Loucy (cell line): ENCODE results near the gene CS.

Source experiments
- EZH2phosphoT487 ChIP-seq: fragments of 200-600 bp; IDR thresholded peaks from 2 replicates; pipeline ENCODE4 v1.6.1; 2018; ENCODE audit warnings: antibody characterized with exemption, mild to moderate bottlenecking, moderate library complexity, borderline replicate concordance
- TF ChIP-seq, protein P1 (sequence below): fragments of 200-600 bp; sonication (generic); conservative IDR thresholded peaks from 2 replicates; pipeline ENCODE4 v1.5.1; 2014; ENCODE audit warnings: mild to moderate bottlenecking, antibody characterized with exemption, low read length

DNA sequence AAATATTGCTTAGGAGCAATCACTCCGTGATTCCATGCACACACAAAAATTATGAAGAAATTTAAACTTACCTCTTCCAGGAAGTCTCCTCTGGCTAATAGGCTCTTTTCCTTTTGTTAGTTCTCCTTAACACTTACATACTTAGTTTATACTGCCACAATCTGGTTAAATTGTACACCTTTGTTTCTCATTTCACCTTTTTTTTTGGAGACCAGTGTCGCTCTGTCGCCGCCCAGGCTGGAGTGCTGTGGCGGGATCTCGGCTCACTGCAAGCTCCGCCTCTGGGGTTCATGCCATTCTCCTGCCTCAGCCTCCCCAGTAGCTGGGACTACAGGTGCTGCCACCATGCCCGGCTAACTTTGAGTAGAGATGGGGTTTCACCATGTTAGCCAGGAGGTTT lies 39.8 kb downstream of the CS start:
- TF ChIP-seq, protein P1, sequence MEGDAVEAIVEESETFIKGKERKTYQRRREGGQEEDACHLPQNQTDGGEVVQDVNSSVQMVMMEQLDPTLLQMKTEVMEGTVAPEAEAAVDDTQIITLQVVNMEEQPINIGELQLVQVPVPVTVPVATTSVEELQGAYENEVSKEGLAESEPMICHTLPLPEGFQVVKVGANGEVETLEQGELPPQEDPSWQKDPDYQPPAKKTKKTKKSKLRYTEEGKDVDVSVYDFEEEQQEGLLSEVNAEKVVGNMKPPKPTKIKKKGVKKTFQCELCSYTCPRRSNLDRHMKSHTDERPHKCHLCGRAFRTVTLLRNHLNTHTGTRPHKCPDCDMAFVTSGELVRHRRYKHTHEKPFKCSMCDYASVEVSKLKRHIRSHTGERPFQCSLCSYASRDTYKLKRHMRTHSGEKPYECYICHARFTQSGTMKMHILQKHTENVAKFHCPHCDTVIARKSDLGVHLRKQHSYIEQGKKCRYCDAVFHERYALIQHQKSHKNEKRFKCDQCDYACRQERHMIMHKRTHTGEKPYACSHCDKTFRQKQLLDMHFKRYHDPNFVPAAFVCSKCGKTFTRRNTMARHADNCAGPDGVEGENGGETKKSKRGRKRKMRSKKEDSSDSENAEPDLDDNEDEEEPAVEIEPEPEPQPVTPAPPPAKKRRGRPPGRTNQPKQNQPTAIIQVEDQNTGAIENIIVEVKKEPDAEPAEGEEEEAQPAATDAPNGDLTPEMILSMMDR, result no peak
- no peak for TF ChIP-seq EZH2phosphoT487
